NOMO-1 (cell line): ENCODE results near the gene KIF2A.
A peak's percentile ranks its signal among the peaks of the same experiment; 100 is the strongest.

ENCODE experiments used
- DNase-seq, 2 experiments: peaks; one replicate each; lab custom pipeline; 2025; ENCODE audit not compliant: unreplicated experiment in 2 of 2; lab: John Stamatoyannopoulos, UW

Gene KIF2A

GRCh38 chr5:62327138-62328053 lies 21.4 kb downstream of the KIF2A start:
- no peak for DNase-seq

- no peak for DNase-seq
Observed at GRCh38 chr5:62328772-62329491, 22.9 kb downstream of the KIF2A start.

DNA sequence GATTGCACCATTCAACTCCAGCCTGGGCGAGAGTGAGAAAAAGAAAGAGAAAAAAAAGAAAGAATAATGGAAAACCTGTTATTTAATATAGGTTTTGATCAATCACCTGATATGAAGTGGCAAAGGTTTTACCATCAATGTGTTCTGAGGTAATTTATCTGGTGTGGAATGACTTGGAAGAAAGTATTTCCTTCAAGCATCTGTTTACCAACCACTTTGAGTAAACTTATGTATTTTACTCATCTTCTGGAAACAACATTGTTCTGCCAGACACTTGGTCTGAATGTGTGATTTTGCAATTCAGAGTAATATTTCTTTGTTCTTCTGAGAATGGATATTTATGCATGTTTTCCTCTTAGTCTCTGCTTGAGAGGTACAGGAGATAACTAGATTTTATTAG lies 24.3 kb downstream of the KIF2A start:
- no peak for DNase-seq

DNA sequence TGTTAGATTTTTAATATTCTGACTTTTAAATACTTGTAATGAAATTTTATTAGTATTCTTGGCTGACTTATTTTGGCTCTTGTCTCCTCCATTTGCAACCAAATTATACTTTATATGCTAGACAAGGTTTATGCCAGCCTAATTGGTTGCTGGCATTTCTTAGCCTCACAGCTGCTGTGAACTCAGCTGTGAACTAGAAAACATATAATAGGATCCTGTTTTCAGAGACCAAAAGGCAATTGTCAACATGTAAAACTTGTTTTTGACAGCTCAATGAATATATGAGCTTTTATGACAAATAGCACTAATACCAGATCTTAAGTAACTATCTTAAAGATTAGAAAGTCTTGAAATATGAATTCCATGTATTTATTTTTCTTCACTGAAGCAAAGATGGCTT lies 25.9 kb downstream of the KIF2A start:
- no peak for DNase-seq

GRCh38 chr5:62333250-62333794 lies 27.3 kb downstream of the KIF2A start:
- DNase-seq, result no peak

DNA sequence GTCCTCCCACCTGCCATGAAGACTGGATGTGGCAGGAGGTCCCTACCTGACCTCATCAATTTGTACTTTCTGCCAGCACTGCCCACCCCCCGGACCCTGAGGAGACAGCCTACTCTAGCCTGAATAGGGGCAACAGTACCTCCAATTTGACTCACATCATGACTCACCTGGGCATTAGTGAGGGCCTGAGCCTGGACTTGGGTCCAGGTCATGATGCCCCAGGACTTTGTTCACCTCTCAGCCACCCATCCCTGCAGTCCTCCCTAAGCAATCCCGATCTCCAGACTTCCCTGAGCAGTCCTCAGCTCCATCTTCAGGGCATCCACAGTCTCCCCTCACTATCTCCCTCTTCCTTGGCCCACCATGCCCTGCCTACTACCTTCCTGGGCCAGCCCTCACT lies 28.1 kb downstream of the KIF2A start:
- DNase-seq, result no peak

DNA sequence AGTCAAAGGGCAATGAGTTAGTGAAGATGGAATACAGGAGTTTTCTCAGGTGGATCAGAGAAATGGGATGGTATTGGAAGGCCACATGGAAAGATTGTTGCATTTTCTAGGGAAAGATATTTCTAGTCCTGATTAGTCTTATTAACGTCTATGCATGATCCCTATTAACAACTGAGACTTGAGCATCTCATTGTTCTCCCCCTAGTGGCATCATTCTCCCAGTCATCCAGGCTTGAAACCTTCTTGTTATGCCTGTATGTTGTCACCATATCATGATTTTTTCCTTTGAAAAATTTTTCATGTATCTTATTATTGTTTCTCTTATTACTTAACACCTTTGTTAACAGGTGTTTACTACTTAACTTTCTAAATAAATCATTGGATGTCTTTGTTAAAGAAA lies 34.4 kb downstream of the KIF2A start:
- no peak for DNase-seq

- no peak for DNase-seq
Observed at GRCh38 chr5:62340979-62341378, 35.0 kb downstream of the KIF2A start.

DNA sequence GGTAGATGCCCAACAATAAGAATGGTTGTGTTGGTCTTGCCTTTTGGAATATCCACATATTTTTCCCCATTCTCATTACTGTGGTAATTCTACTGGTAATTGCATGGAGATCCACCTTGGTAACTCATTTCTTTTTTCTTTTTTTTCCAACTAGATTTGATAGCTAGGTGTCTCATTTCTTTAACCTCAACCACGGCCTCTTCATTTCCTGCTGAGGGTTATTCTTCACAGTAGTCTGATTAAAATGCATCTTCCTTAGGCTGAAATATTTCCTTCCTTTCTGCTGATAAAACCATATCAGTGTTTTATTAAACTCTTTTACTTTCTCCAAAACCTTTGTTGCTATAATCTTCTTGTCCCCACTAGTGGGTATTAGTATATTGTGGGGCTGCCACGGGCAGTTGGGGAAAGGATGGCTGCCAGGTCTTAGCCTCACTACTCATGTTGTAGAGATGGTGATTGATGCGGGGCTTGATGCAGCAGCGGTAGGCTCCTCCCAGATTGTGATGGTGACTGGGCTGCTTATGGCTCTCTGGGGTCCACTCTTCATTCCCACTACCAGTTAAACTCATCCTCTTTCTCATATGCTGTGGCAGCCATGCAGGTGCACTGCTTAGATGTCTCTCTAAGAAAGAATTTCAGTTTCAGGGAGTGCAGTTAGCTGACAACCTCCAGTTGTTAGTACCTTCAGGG lies 35.9 kb downstream of the KIF2A start:
- DNase-seq, result no peak

DNA sequence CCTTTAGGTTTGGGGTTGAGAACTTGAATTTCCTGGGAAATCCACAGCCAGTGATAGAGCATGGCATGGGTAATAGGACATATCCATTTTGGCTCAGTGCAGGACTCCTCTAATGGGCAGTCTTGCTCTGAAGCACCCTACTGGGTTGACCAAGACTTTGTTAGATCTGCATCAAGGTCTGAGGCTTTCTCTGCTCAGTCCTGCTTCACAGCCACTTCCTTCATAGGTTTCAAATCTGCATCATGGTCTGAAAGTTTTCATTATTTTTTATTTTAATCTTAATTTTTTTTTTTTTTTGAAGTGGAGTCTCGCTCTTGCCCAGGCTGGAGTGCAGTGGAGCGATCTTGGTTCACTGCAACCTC lies 36.5 kb downstream of the KIF2A start:
- DNase-seq, result no peak

DNA sequence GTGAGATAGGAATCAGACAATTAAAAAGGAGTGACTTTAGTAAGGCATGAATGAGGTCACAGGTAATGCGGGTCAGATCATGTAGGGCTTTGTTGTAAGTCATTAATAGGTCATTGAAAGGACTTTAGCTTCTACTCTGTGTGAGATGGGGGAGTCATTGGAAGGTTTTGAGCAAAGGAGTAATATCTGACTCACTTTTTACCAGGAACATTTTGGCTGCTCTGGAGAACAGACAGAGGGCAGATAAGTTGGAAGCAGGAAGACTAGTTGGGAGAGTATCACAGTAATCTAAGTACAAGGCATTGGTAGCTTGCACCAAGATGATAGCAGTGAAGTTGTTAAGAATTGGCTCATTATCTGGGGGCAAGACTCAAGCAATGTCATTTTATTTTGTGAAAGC lies 37.4 kb downstream of the KIF2A start:
- DNase-seq, result no peak

DNA sequence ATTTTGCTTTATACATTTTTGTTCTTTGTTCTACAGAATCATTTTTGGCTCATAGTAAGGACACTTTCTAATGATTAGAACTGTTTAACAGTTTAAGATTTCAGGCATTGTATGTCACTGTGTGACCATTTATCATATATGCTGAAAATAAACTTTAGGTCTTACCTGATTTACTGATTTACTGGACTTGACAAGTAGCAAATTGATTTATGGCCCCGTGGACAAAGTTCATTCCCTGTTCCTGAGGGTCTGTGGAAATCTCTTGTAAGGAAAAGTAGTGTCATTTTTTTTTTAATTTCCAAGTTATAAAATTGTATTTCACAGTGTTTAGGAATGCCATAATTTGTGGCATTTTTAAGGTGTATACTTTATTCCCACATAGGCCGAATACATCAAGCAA lies 40.7 kb downstream of the KIF2A start:
- DNase-seq, result no peak

DNA sequence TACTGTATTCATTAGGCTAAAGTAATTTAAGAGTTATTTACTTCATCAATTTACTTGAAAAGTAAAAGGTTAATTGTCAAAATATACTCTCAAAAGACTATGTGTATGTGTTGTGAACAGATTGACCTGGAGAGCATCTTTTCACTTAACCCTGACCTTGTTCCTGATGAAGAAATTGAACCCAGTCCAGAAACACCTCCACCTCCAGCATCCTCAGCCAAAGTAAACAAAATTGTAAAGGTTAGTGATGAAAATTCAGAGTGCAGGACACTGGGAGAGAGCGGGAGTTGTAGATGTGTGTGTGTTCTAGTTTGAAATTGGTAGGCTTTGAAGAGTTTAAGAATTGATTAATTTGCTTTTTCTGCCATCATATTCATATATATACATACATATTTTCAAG lies 41.9 kb downstream of the KIF2A start:
- no peak for DNase-seq

- no peak for DNase-seq
Observed at GRCh38 chr5:62348723-62349481, 42.9 kb downstream of the KIF2A start.

- DNase-seq, result peak in 1 of 2 experiments; percentile 12
Observed at GRCh38 chr5:62354028-62354874, 48.2 kb downstream of the KIF2A start.

DNA sequence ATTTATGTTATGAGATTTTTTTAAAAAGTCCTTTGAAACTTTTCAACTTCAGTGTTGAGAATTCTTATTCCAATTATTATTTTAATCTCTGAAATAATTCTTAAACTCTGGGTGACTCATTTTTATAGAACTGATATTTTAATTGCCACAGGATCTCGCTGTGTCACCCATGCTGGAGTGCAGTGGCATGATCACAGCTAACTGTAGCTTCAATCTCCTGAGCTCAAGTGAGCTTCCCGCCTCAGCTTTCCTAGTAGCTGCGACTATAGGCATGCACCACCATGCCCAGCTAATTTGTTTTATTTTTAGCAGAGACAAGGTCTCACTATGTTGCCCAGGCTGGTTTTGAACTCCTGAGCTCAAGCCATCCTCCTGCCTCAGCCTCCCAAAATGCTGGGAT lies 56.7 kb downstream of the KIF2A start:
- no peak for DNase-seq

DNA sequence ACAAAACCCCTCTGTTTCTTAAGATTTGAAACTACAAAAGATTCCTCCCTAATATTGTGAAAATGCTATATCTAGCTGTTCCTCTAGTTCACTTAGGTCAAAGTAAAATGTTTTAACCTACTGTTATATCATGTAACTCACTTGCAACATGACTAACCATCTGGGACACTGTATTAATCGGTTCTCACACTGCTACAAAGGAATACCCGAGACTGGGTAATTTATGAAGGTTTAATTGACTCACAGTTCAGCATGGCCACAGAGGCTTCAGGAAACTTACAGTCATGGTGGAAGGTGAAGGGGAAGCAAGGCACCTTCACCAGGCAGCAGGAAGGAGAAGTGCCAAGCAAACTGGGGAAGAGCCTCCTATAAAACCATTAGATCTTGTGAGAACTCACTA lies 63.0 kb downstream of the KIF2A start:
- no peak for DNase-seq

- DNase-seq, result no peak
Observed at GRCh38 chr5:62371409-62371808, 65.4 kb downstream of the KIF2A start.

DNA sequence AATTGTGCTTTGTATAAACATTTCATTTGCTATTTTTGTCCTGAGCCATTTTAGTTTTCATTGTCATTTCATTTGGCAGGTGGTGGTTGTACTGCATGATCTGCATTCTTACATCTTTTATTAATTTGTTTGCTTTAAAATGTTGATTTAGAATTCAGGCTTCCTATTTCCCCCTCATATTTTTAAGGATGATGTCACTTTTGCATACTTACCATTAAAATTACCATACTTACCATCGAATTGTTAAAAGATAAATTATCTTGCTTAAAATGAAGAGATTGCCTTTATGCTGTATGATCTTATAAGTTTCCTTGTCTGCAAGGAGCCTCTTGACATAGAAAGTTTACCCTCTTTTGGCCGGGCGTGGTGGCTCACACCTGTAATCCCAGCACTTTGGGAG lies 66.6 kb downstream of the KIF2A start:
- DNase-seq, result no peak

- no peak for DNase-seq
Observed at GRCh38 chr5:62373382-62373781, 67.4 kb downstream of the KIF2A start.
